Astrocyte (in vitro differentiated cells and primary cell): Measurements from ENCODE around the gene PCSK7. TPM values are rescaled to one million over a fixed set of nuclear protein-coding genes. Genes with fewer than 3 reads are reported as not detected.

Experiments
- DNase-seq: peaks from one replicate; pipeline ENCODE4 v3.0.0-alpha.2; 2010; ENCODE audit warnings: low read depth
- FAIRE-seq: peaks from 2 replicates; lab custom pipeline; 2011; peaks lifted over from hg19 to GRCh38; lab: Jason Lieb, UNC
- H2AFZ ChIP-seq: 2 replicates; pipeline ENCODE4 v1.6.0; 2012; ENCODE audit warnings: low read depth, low read length, inconsistent platforms
- H3K27ac ChIP-seq: 2 replicates; pipeline ENCODE4 v1.5.1; 2011; ENCODE audit warnings: low read depth, low read length, inconsistent platforms
- H3K27me3 ChIP-seq: 2 replicates; pipeline ENCODE4 v1.6.0; 2011; ENCODE audit warnings: low read length, inconsistent platforms; ENCODE audit not compliant: insufficient read depth
- H3K36me3 ChIP-seq: 2 replicates; pipeline ENCODE4 v1.5.1; 2011; ENCODE audit warnings: low read length, inconsistent platforms; ENCODE audit not compliant: insufficient read depth
- H3K4me1 ChIP-seq: 2 replicates; pipeline ENCODE4 v1.5.1; 2011; ENCODE audit warnings: low read length, inconsistent platforms; ENCODE audit not compliant: insufficient read depth
- H3K4me2 ChIP-seq: 2 replicates; pipeline ENCODE4 v1.6.0; 2012; ENCODE audit warnings: low read length, inconsistent platforms
- H3K4me3 ChIP-seq: 2 replicates; pipeline ENCODE4 v1.5.1; 2011; ENCODE audit warnings: low read depth, mild to moderate bottlenecking, low read length, inconsistent platforms; ENCODE audit not compliant: insufficient read depth
- H3K79me2 ChIP-seq: 2 replicates; pipeline ENCODE4 v1.6.0; 2012; ENCODE audit warnings: mild to moderate bottlenecking, low read length, inconsistent platforms; ENCODE audit not compliant: insufficient read depth
- H3K9ac ChIP-seq: 2 replicates; pipeline ENCODE4 v1.6.0; 2012; ENCODE audit warnings: mild to moderate bottlenecking, low read length, inconsistent platforms
- H3K9me3 ChIP-seq: 2 replicates; pipeline ENCODE4 v1.5.1; 2012; ENCODE audit warnings: low read depth, mild to moderate bottlenecking, low read length, inconsistent platforms; ENCODE audit not compliant: insufficient read depth
- H4K20me1 ChIP-seq: 2 replicates; pipeline ENCODE4 v1.6.0; 2012; ENCODE audit warnings: low read length, inconsistent platforms; ENCODE audit not compliant: insufficient read depth
- H3K27ac Mint-ChIP-seq: one replicate; pipeline ENCODE4 v1.8.0; 2021; ENCODE audit warnings: mild to moderate bottlenecking, mixed read lengths; ENCODE audit not compliant: unreplicated experiment
- H3K27me3 Mint-ChIP-seq: one replicate; pipeline ENCODE4 v1.8.0; 2021; ENCODE audit warnings: low read depth, mixed read lengths; ENCODE audit not compliant: unreplicated experiment
- H3K36me3 Mint-ChIP-seq: one replicate; pipeline ENCODE4 v1.8.0; 2021; ENCODE audit warnings: low read depth, mixed read lengths; ENCODE audit not compliant: unreplicated experiment
- H3K4me1 Mint-ChIP-seq: one replicate; pipeline ENCODE4 v1.8.0; 2021; ENCODE audit warnings: low read depth, mixed read lengths; ENCODE audit not compliant: unreplicated experiment
- H3K4me3 Mint-ChIP-seq: one replicate; pipeline ENCODE4 v1.8.0; 2021; ENCODE audit warnings: mild to moderate bottlenecking, moderate library complexity, mixed read lengths; ENCODE audit not compliant: unreplicated experiment
- H3K9me3 Mint-ChIP-seq: one replicate; pipeline ENCODE4 v1.8.0; 2021; ENCODE audit warnings: mild to moderate bottlenecking, mixed read lengths; ENCODE audit not compliant: unreplicated experiment
- EZH2 ChIP-seq: IDR thresholded peaks from 2 replicates; pipeline ENCODE4 v1.6.1; 2012; ENCODE audit warnings: mild to moderate bottlenecking, low read length, inconsistent platforms; ENCODE audit not compliant: insufficient read depth
- total RNA-seq: library from RNA; stranded (reverse); gene quantifications from 2 replicates; pipeline ENCODE4 v1.2.1, GENCODE V29; 2021
- TF ChIP-seq, protein P1 (sequence below): IDR thresholded peaks from 2 replicates; pipeline ENCODE4 v1.5.1; 2011; ENCODE audit warnings: low read depth, mild to moderate bottlenecking, inconsistent platforms, low read length, moderate library complexity; ENCODE audit not compliant: insufficient read depth

The PCSK7 gene
- total RNA-seq, 1 donor from 2014 or later = 43.6 TPM

DNA sequence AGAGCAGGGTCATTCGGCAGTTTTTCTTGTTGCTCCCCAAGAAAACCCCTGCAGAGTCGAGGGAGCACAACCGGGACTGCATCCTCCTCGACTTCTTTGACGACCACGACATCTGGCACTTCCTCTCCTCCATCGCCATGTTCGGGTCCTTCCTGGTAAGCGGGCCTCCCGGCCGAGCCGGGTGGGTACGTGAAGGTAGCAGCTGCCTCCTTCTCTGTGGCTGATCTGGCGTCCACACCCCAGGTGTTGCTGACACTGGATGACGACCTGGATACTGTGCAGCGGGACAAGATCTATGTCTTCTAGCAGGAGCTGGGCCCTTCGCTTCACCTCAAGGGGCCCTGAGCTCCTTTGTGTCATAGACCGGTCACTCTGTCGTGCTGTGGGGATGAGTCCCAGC is 36.1 kb downstream of the PCSK7 start:
- TF ChIP-seq EZH2 = no peak
- TF ChIP-seq, protein P1, sequence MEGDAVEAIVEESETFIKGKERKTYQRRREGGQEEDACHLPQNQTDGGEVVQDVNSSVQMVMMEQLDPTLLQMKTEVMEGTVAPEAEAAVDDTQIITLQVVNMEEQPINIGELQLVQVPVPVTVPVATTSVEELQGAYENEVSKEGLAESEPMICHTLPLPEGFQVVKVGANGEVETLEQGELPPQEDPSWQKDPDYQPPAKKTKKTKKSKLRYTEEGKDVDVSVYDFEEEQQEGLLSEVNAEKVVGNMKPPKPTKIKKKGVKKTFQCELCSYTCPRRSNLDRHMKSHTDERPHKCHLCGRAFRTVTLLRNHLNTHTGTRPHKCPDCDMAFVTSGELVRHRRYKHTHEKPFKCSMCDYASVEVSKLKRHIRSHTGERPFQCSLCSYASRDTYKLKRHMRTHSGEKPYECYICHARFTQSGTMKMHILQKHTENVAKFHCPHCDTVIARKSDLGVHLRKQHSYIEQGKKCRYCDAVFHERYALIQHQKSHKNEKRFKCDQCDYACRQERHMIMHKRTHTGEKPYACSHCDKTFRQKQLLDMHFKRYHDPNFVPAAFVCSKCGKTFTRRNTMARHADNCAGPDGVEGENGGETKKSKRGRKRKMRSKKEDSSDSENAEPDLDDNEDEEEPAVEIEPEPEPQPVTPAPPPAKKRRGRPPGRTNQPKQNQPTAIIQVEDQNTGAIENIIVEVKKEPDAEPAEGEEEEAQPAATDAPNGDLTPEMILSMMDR = no peak
- Mint-ChIP-seq H3K4me1 (peaks cover 22% of the 10 kb centered on the region), H3K9me3 (no peaks in the 10 kb centered on the region), H3K36me3 (peaks cover 36% of the 10 kb centered on the region), H3K27me3 (no peaks in the 10 kb centered on the region), H3K27ac (no peak overlapping the region), H3K4me3 (peak overlapping the region; percentile 3)
- H3K9ac ChIP-seq = no peak overlapping the region
- FAIRE-seq = no peak
- H3K27me3 ChIP-seq = no peaks in the 10 kb centered on the region
- H3K4me2 ChIP-seq = no peak overlapping the region
- H3K79me2 ChIP-seq = peaks cover 33% of the 10 kb centered on the region
- DNase-seq = no peak
- H3K27ac ChIP-seq = no peak overlapping the region
- no peaks in the 10 kb centered on the region for H3K9me3 ChIP-seq
- no peak overlapping the region for H2AFZ ChIP-seq
- peaks cover 15% of the 10 kb centered on the region for H4K20me1 ChIP-seq
- H3K4me3 ChIP-seq = no peak overlapping the region
- peaks cover 15% of the 10 kb centered on the region for H3K4me1 ChIP-seq
- H3K36me3 ChIP-seq = peaks cover 5% of the 10 kb centered on the region

DNA sequence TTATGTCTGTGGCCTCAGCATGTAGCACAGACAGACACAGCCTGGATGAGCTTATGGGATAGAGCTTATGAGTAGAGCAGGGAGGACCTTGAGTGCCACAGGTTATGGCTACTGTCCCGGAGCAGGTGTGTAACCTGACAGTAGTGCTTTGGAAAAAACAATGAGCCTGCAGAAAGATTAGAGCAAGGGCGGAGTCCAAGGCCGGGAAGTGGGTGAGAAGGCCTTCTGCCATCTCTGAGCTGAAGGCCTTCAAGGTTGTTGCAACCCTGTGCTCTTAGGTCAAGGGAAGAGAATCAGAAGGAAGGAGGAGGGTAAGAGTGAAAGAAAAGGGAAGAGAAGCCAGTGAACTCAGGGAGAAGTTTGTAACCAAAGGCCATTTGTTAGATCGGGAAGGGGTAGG is 36.6 kb downstream of the PCSK7 start:
- no peak for FAIRE-seq
- no peak overlapping the region for H3K4me3 Mint-ChIP-seq

DNA sequence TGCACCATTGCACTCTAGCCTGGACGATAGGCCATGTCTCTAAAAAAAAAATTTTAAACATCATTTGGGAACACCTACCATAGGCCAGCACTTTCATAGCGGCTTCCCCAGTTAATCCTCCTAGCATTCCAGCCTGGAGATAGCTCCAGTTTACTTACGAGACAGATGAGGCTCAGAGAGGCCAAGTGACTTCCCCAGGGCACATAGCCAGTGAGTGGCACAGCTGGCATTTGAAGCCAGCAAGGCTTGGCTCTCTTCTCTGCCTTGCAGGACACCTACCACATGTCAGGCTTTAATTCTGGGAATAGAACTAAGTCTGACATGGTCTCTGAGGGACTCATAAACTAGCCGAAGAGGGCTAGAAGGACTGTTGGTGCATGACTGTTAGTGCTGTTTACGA is 37.6 kb downstream of the PCSK7 start:
- H3K4me3 ChIP-seq = no peak overlapping the region
- Mint-ChIP-seq H3K27ac (peak overlapping the region; percentile 53), H3K9me3 (no peaks in the 10 kb centered on the region), H3K4me3 (no peak overlapping the region), H3K36me3 (peaks cover 36% of the 10 kb centered on the region), H3K4me1 (peaks cover 18% of the 10 kb centered on the region), H3K27me3 (no peaks in the 10 kb centered on the region)
- peaks cover 18% of the 10 kb centered on the region for H3K79me2 ChIP-seq
- no peak overlapping the region for H2AFZ ChIP-seq
- peaks cover 16% of the 10 kb centered on the region for H3K36me3 ChIP-seq
- no peak for FAIRE-seq
- DNase-seq = no peak
- H3K9ac ChIP-seq = no peak overlapping the region
- H3K4me1 ChIP-seq = peaks cover 15% of the 10 kb centered on the region
- H3K9me3 ChIP-seq = no peaks in the 10 kb centered on the region
- no peak overlapping the region for H3K27ac ChIP-seq
- no peak for TF ChIP-seq EZH2
- TF ChIP-seq, protein P1 = no peak
- H3K4me2 ChIP-seq = no peak overlapping the region
- H4K20me1 ChIP-seq = no peaks in the 10 kb centered on the region
- no peaks in the 10 kb centered on the region for H3K27me3 ChIP-seq

More for the DNA sequence above, 36.6 kb downstream of the PCSK7 start:
- no peaks in the 10 kb centered on the region for H3K9me3 ChIP-seq
- peaks cover 15% of the 10 kb centered on the region for H3K4me1 ChIP-seq
- H3K36me3 Mint-ChIP-seq = peaks cover 36% of the 10 kb centered on the region
- H3K27ac Mint-ChIP-seq = peak overlapping the region; percentile 48
- H3K4me3 ChIP-seq = no peak overlapping the region
- H3K4me2 ChIP-seq = no peak overlapping the region
- no peaks in the 10 kb centered on the region for H3K27me3 ChIP-seq
- H4K20me1 ChIP-seq = peaks cover 10% of the 10 kb centered on the region
- H3K27me3 Mint-ChIP-seq = no peaks in the 10 kb centered on the region
- no peak overlapping the region for H3K9ac ChIP-seq
- DNase-seq = no peak
- H3K4me1 Mint-ChIP-seq = peaks cover 20% of the 10 kb centered on the region
- H2AFZ ChIP-seq = no peak overlapping the region
- no peak for TF ChIP-seq EZH2
- TF ChIP-seq, protein P1 = no peak
- H3K27ac ChIP-seq = no peak overlapping the region
- H3K36me3 ChIP-seq = peaks cover 7% of the 10 kb centered on the region
- no peaks in the 10 kb centered on the region for H3K9me3 Mint-ChIP-seq
- H3K79me2 ChIP-seq = peaks cover 28% of the 10 kb centered on the region
